Measurements from ENCODE around the gene GNAZ.

GNAZ gene

DNA sequence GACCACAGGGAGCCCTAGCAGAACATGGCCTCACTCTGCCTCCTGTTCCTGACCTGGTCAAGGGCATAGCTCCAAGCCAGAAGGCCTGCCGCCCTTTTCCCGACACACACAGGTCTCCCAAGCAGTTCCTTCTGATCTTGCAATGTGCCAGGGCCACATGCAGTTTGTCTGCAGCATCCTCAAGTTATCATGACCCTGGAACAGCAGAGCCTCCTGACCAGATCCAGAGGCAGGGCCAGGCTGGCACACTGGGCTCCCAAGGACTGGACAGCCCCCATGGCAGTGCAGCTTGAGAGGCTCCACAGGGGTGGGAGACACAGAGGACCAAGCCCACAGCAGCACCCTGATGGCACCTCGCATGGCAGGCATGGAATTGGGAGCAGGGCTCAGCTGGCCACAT, 31.2 kb downstream of the GNAZ start:
- Histone ChIP-seq H3K27me3 (no peaks in the 10 kb centered on the region), H3K27ac (no peak overlapping the region), H3K9me3 (no peaks in the 10 kb centered on the region), H3K36me3 (no peaks in the 10 kb centered on the region), H3K4me3 (ENCODE audit: low read depth in 1 of 2, low read length in 1 of 2) (no peak overlapping the region), H3K4me1 (ENCODE audit: control insufficient read depth in 1 of 2, insufficient read depth in 1 of 2, low read depth in 1 of 2, low read length in 1 of 2) (no peaks in the 10 kb centered on the region)
- TF ChIP-seq, protein P1, sequence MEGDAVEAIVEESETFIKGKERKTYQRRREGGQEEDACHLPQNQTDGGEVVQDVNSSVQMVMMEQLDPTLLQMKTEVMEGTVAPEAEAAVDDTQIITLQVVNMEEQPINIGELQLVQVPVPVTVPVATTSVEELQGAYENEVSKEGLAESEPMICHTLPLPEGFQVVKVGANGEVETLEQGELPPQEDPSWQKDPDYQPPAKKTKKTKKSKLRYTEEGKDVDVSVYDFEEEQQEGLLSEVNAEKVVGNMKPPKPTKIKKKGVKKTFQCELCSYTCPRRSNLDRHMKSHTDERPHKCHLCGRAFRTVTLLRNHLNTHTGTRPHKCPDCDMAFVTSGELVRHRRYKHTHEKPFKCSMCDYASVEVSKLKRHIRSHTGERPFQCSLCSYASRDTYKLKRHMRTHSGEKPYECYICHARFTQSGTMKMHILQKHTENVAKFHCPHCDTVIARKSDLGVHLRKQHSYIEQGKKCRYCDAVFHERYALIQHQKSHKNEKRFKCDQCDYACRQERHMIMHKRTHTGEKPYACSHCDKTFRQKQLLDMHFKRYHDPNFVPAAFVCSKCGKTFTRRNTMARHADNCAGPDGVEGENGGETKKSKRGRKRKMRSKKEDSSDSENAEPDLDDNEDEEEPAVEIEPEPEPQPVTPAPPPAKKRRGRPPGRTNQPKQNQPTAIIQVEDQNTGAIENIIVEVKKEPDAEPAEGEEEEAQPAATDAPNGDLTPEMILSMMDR (IDR thresholded peaks at IDR 0.05): no peak

DNA sequence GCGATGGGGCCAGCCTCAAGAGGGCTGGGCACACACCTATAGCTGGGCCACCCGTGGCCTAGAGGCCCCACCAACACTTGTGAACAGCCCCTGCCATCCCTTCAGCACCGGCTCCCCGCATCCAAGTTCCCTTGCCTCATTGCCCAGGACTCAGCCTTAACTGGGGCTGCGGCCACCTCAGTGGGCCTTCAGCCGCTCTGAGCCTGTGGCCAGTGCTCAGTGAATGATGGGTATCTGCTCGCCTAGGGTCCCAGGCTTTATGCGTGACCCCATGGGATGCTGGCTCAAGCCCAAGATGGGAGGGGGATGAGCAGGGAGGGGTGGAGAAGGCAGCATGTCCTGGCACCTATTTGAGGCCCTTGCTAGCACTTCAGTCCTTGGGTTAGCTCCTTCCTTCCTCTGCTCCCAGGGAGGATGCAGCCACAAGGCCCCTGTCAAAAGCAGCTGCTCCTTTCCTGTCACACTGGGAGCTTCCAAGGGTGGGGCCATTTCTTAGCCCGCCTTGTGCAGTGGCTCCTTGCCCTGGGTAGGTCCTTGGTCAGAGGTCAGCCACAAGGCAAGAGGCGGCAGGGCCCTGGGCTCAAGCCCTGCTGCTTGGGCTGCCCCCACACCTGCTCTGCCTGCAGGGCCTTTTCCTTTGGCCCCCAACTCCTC, 31.8 kb downstream of the GNAZ start:
- Histone ChIP-seq H3K9me3 (no peaks in the 10 kb centered on the region), H3K4me3 (ENCODE audit: low read depth in 1 of 2, low read length in 1 of 2) (no peak overlapping the region), H3K27me3 (no peaks in the 10 kb centered on the region), H3K36me3 (no peaks in the 10 kb centered on the region), H3K27ac (no peak overlapping the region), H3K4me1 (ENCODE audit: control insufficient read depth in 1 of 2, insufficient read depth in 1 of 2, low read depth in 1 of 2, low read length in 1 of 2) (no peaks in the 10 kb centered on the region)
- TF ChIP-seq, protein P1 (IDR thresholded peaks at IDR 0.05): no peak

DNA sequence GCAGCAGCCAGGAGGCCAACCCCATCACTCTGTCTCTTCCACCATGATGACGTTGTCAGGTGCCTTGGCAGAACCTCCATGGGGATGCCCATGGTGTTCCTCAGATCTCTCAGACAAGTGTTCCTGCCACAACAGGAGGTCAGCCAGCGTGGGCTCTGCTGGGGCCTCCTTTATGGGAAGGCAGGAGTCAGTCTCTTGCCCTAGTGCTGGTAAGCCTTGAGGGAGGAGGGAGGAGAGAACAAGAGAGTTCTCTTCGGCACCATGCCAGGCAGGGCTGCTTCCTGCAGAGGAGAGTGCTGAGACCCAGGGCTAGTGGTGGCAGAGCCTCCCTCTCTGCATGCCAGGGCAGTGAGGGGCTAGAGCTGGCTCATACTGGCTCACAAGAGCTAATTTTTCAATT, 32.5 kb downstream of the GNAZ start:
- TF ChIP-seq, protein P1 (IDR thresholded peaks at IDR 0.05): no peak
- H3K4me1 ChIP-seq (ENCODE audit: control insufficient read depth in 1 of 2, insufficient read depth in 1 of 2, low read depth in 1 of 2, low read length in 1 of 2): no peaks in the 10 kb centered on the region
- no peak overlapping the region for H3K4me3 ChIP-seq (ENCODE audit: low read depth in 1 of 2, low read length in 1 of 2)
- H3K27me3 ChIP-seq: no peaks in the 10 kb centered on the region
- no peaks in the 10 kb centered on the region for H3K9me3 ChIP-seq
- no peaks in the 10 kb centered on the region for H3K36me3 ChIP-seq
- H3K27ac ChIP-seq: no peak overlapping the region

DNA sequence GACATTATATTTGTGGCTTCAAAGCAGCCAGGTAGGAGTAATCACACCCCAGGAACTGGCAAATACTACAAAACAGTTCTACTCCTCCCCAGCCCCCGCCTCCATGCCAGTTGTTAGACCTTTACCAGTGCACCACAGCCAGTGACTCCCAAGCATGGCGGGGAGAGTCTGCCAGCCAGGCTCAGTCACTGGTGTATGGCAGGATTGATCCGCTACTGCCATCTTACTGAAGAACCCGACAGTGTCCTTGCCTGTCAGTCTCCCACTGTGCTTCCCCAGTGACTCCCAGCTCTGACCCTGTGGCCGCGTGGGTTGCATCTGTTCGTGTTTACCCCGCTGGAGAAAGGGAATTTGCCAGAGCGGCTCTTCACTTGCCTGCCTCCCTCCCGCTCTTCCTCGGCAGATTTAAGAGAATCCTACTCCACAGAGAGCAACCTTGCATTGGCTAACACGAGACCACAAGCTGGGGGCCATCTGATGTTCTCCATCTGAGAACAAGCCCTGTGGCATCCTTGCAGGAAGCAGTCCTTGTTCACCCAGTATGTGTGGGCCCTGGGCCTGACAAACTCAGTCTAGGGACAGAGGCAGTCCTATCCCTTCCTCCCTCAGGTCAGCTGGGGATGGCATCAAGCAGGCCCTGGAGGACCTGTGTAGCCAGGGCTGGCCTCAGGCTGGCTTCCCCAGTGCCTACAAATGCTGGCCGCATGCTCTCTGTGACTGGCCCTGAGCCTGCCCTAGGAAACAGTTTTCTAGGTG, 33.1 kb downstream of the GNAZ start:
- Histone ChIP-seq H3K27ac (no peak overlapping the region), H3K27me3 (no peaks in the 10 kb centered on the region), H3K4me3 (ENCODE audit: low read depth in 1 of 2, low read length in 1 of 2) (no peak overlapping the region), H3K36me3 (no peaks in the 10 kb centered on the region), H3K9me3 (no peaks in the 10 kb centered on the region), H3K4me1 (ENCODE audit: control insufficient read depth in 1 of 2, insufficient read depth in 1 of 2, low read depth in 1 of 2, low read length in 1 of 2) (no peaks in the 10 kb centered on the region)
- TF ChIP-seq, protein P1 (IDR thresholded peaks at IDR 0.05): no peak

DNA sequence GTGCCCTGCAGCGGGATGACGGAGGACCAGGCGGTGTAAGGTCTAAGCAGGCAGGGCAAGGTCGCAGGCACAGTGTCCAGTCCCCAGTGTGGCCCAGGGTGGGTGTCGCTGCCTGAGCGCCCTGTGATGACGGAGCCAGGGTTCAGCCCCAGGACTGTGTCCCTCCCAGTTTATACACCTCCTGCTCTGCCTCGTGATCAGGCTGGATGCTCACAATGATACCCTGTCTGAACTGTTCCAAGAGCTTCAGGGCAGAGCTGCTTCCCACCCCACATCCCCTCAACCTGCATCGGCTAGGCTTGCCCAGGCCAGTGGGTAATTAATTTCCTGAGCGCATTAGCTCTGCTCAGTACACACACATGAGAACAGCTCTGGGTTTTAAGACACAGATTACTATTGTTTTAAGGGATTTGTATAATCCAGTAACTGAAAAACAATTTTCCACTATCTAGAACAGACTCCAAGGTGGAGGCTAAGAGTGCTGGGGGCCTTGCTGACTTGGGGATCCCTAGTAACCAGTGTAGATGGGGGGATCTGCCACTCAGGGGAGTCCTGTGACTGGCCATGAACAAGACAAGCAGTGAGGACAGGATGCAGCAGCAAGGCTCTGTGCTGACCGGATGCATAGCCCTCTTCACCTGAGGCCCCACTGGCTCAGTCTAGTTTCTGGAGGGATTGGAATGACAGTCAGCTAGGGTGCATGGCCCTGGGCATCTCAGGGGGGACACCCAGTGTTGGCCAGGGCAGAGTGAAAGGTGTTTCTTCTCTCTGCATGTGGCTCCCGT, 34.1 kb downstream of the GNAZ start:
- Histone ChIP-seq H3K36me3 (no peaks in the 10 kb centered on the region), H3K27ac (no peak overlapping the region), H3K27me3 (no peaks in the 10 kb centered on the region), H3K9me3 (no peaks in the 10 kb centered on the region), H3K4me3 (ENCODE audit: low read depth in 1 of 2, low read length in 1 of 2) (no peak overlapping the region), H3K4me1 (ENCODE audit: control insufficient read depth in 1 of 2, insufficient read depth in 1 of 2, low read depth in 1 of 2, low read length in 1 of 2) (no peaks in the 10 kb centered on the region)
- TF ChIP-seq, protein P1 (IDR thresholded peaks at IDR 0.05): no peak
